ENCODE results near the gene ZBTB18. TPM values are rescaled to one million over a fixed set of nuclear protein-coding genes. Genes with fewer than 3 reads are reported as not detected.

ZBTB18 gene
- total RNA-seq, 2 experiments from 2014 or later: 18.4 to 19.6 TPM

- Mint-ChIP-seq H3K27me3 (peaks cover 21% of the 10 kb centered on the region), H3K27ac (peak overlapping the region; percentile 99), H3K4me3 (peak overlapping the region; percentile 85), H3K9me3 (no peaks in the 10 kb centered on the region), H3K4me1 (peaks cover 13% of the 10 kb centered on the region), H3K36me3 (ENCODE audit: low read depth) (peaks cover 3% of the 10 kb centered on the region)
- CTCF ChIA-PET: interaction anchor here (0.7 to 1.5 kb wide), 2 partner anchors 13 to 414 kb away, joined by 4 to 7 read pairs; no protein-coding TSS in a partner anchor
- peak; percentile 22 for DNase-seq
- POLR2A ChIA-PET: no interaction called here
Observed at GRCh38 chr1:244046907-244047611, 4.0 kb upstream of the ZBTB18 start.

- peak overlapping the region; percentile 99 for H3K27ac Mint-ChIP-seq
- H3K27me3 Mint-ChIP-seq: peaks cover 17% of the 10 kb centered on the region
- peaks cover 3% of the 10 kb centered on the region for H3K36me3 Mint-ChIP-seq (ENCODE audit: low read depth)
- peak overlapping the region; percentile 85 for H3K4me3 Mint-ChIP-seq
- CTCF ChIA-PET: interaction anchor here (0.6 to 1.5 kb wide), 2 partner anchors 13 to 753 kb away, joined by 3 to 4 read pairs; no protein-coding TSS in a partner anchor
- no peak for DNase-seq
- no peaks in the 10 kb centered on the region for H3K9me3 Mint-ChIP-seq
- POLR2A ChIA-PET: no interaction called here
- peaks cover 13% of the 10 kb centered on the region for H3K4me1 Mint-ChIP-seq
Observed at GRCh38 chr1:244047621-244048255, 3.3 kb upstream of the ZBTB18 start.

GRCh38 chr1:244048256-244049161 lies 2.6 kb upstream of the ZBTB18 start:
- DNase-seq: peak; percentile 98
- peak overlapping the region; percentile 99 for H3K27ac Mint-ChIP-seq
- CTCF ChIA-PET: interaction anchor here (0.6 to 1.5 kb wide), 2 partner anchors 14 to 754 kb away, joined by 3 to 4 read pairs; no protein-coding TSS in a partner anchor
- H3K4me1 Mint-ChIP-seq: peaks cover 13% of the 10 kb centered on the region
- H3K27me3 Mint-ChIP-seq: peaks cover 17% of the 10 kb centered on the region
- peak overlapping the region; percentile 85 for H3K4me3 Mint-ChIP-seq
- H3K36me3 Mint-ChIP-seq (ENCODE audit: low read depth): peaks cover 3% of the 10 kb centered on the region
- H3K9me3 Mint-ChIP-seq: no peaks in the 10 kb centered on the region
- POLR2A ChIA-PET: no interaction called here

- H3K27me3 Mint-ChIP-seq: peaks cover 14% of the 10 kb centered on the region
- ChIA-PET POLR2A (no interaction called here), CTCF (no interaction called here)
- H3K4me3 Mint-ChIP-seq: peak overlapping the region; percentile 94
- peaks cover 13% of the 10 kb centered on the region for H3K4me1 Mint-ChIP-seq
- peaks cover 3% of the 10 kb centered on the region for H3K36me3 Mint-ChIP-seq (ENCODE audit: low read depth)
- DNase-seq: peak; percentile 49
- peak overlapping the region; percentile 94 for H3K27ac Mint-ChIP-seq
- H3K9me3 Mint-ChIP-seq: no peaks in the 10 kb centered on the region
Observed at GRCh38 chr1:244049162-244050013, 1.7 kb upstream of the ZBTB18 start.

GRCh38 chr1:244050014-244050834 lies 859 bp upstream of the ZBTB18 start:
- Mint-ChIP-seq H3K4me1 (peaks cover 13% of the 10 kb centered on the region), H3K36me3 (ENCODE audit: low read depth) (peaks cover 3% of the 10 kb centered on the region), H3K27ac (peak overlapping the region; percentile 94), H3K9me3 (no peaks in the 10 kb centered on the region), H3K4me3 (peak overlapping the region; percentile 94), H3K27me3 (peaks cover 13% of the 10 kb centered on the region)
- ChIA-PET POLR2A (no interaction called here), CTCF (interaction anchor here (1.0 kb wide), 1 partner anchor 81 kb away, joined by 3 read pairs; no protein-coding TSS in a partner anchor)
- no peak for DNase-seq

GRCh38 chr1:244052016-244052727 lies 1.1 kb downstream of the ZBTB18 start:
- ChIA-PET CTCF (interaction anchor here (0.5 to 1.6 kb wide), 4 partner anchors 21 to 301 kb away, joined by 3 to 4 read pairs (median 3); no protein-coding TSS in a partner anchor), POLR2A (no interaction called here)
- peaks cover 9% of the 10 kb centered on the region for H3K4me1 Mint-ChIP-seq
- peaks cover 11% of the 10 kb centered on the region for H3K36me3 Mint-ChIP-seq (ENCODE audit: low read depth)
- no peak overlapping the region for H3K4me3 Mint-ChIP-seq
- H3K9me3 Mint-ChIP-seq: no peaks in the 10 kb centered on the region
- H3K27me3 Mint-ChIP-seq: peaks cover 13% of the 10 kb centered on the region
- no peak for DNase-seq
- no peak overlapping the region for H3K27ac Mint-ChIP-seq

GRCh38 chr1:244052728-244053312 lies 1.7 kb downstream of the ZBTB18 start:
- Mint-ChIP-seq H3K9me3 (no peaks in the 10 kb centered on the region), H3K36me3 (ENCODE audit: low read depth) (peaks cover 13% of the 10 kb centered on the region), H3K27ac (no peak overlapping the region), H3K4me1 (peaks cover 8% of the 10 kb centered on the region), H3K4me3 (no peak overlapping the region), H3K27me3 (peaks cover 13% of the 10 kb centered on the region)
- ChIA-PET CTCF (interaction anchor here (0.5 to 1.6 kb wide), 4 partner anchors 12 to 302 kb away, joined by 3 to 4 read pairs (median 3); no protein-coding TSS in a partner anchor), POLR2A (no interaction called here)
- no peak for DNase-seq

GRCh38 chr1:244053831-244054230 lies 2.7 kb downstream of the ZBTB18 start:
- CTCF ChIA-PET: interaction anchor here (0.7 to 1.6 kb wide), 2 partner anchors 11 to 29 kb away, joined by 3 to 4 read pairs; no protein-coding TSS in a partner anchor
- no peak for DNase-seq

GRCh38 chr1:244054247-244054923 lies 3.3 kb downstream of the ZBTB18 start:
- Mint-ChIP-seq H3K27ac (no peak overlapping the region), H3K9me3 (no peaks in the 10 kb centered on the region), H3K4me3 (no peak overlapping the region), H3K4me1 (peaks cover 8% of the 10 kb centered on the region), H3K36me3 (ENCODE audit: low read depth) (peaks cover 13% of the 10 kb centered on the region), H3K27me3 (peaks cover 13% of the 10 kb centered on the region)
- ChIA-PET POLR2A (no interaction called here), CTCF (no interaction called here)
- no peak for DNase-seq

More at GRCh38 chr1:244053831-244054230, 2.7 kb downstream of the ZBTB18 start:
- Mint-ChIP-seq H3K9me3 (no peaks in the 10 kb centered on the region), H3K27me3 (peaks cover 13% of the 10 kb centered on the region), H3K36me3 (ENCODE audit: low read depth) (peaks cover 13% of the 10 kb centered on the region), H3K4me3 (no peak overlapping the region), H3K4me1 (peaks cover 8% of the 10 kb centered on the region), H3K27ac (no peak overlapping the region)
- POLR2A ChIA-PET: no interaction called here

- no peaks in the 10 kb centered on the region for H3K9me3 Mint-ChIP-seq
- ChIA-PET POLR2A (no interaction called here), CTCF (no interaction called here)
- DNase-seq: no peak
- H3K36me3 Mint-ChIP-seq (ENCODE audit: low read depth): peaks cover 13% of the 10 kb centered on the region
- peaks cover 8% of the 10 kb centered on the region for H3K4me1 Mint-ChIP-seq
- H3K4me3 Mint-ChIP-seq: no peak overlapping the region
- peaks cover 10% of the 10 kb centered on the region for H3K27me3 Mint-ChIP-seq
- no peak overlapping the region for H3K27ac Mint-ChIP-seq
Observed at GRCh38 chr1:244054924-244055263, 3.8 kb downstream of the ZBTB18 start.
